CD14-positive monocyte (primary cell): ENCODE measurements around the gene CCDC7. TPM values are rescaled to one million over a fixed set of nuclear protein-coding genes. Genes with fewer than 3 reads are reported as not detected.

Experiments
- DNase-seq, 3 donors: peaks; one replicate each; pipeline ENCODE4 v3.0.0-alpha.2; 2011 to 2022
- H2AFZ ChIP-seq: 2 replicates; pipeline ENCODE4 v1.6.0; 2012; ENCODE audit warnings: mild to moderate bottlenecking, low read depth, low read length, inconsistent platforms; ENCODE audit not compliant: insufficient read depth, poor library complexity, severe bottlenecking
- H3K27ac ChIP-seq, 2 donors: 1 replicate in 1 of 2; 2 replicates in 1 of 2; pipeline ENCODE4 v1.5.1; 2012 to 2013; ENCODE audit warnings: low read length in 2 of 2, control low read depth in 1 of 2, inconsistent platforms in 1 of 2, low read depth in 1 of 2, mild to moderate bottlenecking in 1 of 2
- H3K27me3 ChIP-seq, 2 donors: one replicate each; pipeline versions ENCODE4 v1.6.0 to v1.6.1; 2011 to 2013; ENCODE audit warnings: low read length in 2 of 2; ENCODE audit not compliant: control insufficient read depth in 2 of 2, insufficient read depth in 2 of 2
- H3K36me3 ChIP-seq, 2 donors: replicated peaks in 1 of 2; 1 replicate in 1 of 2; 2 replicates in 1 of 2; pipeline versions ENCODE4 v1.5.1 to v1.6.1; 2012 to 2013; ENCODE audit warnings: low read length in 2 of 2, control low read depth in 1 of 2, inconsistent platforms in 1 of 2, mild to moderate bottlenecking in 1 of 2; ENCODE audit not compliant: insufficient read depth in 2 of 2, control insufficient read depth in 1 of 2
- H3K4me1 ChIP-seq, 2 donors: 1 replicate in 1 of 2; 2 replicates in 1 of 2; pipeline versions ENCODE4 v1.5.1 to v1.6.1; 2012 to 2013; ENCODE audit warnings: low read length in 2 of 2, control low read depth in 1 of 2, inconsistent platforms in 1 of 2, mild to moderate bottlenecking in 1 of 2, moderate library complexity in 1 of 2; ENCODE audit not compliant: insufficient read depth in 2 of 2, control insufficient read depth in 1 of 2
- H3K4me2 ChIP-seq: replicated peaks from 2 replicates; pipeline ENCODE3; 2012; ENCODE audit warnings: low read length, moderate library complexity, mild to moderate bottlenecking; ENCODE audit not compliant: poor library complexity, severe bottlenecking; ENCODE audit errors: extremely low read depth
- H3K4me3 ChIP-seq, 3 experiments: fragments of 200-600 bp in 1 of 3; sonication (generic) in 1 of 3; replicated peaks in 1 of 3; 1 replicate in 2 of 3; 2 replicates in 1 of 3; pipeline ENCODE4 v1.5.1; 2011 to 2013; ENCODE audit warnings: low read length in 3 of 3, mild to moderate bottlenecking in 3 of 3, control low read depth in 2 of 3, low read depth in 2 of 3, inconsistent platforms in 1 of 3, moderate library complexity in 1 of 3
- H3K79me2 ChIP-seq: 2 replicates; pipeline ENCODE4 v1.6.0; 2012; ENCODE audit warnings: mild to moderate bottlenecking, control low read depth, inconsistent platforms, low read length, moderate library complexity; ENCODE audit not compliant: insufficient read depth
- H3K9ac ChIP-seq: 2 replicates; pipeline ENCODE4 v1.6.0; 2017; ENCODE audit warnings: low read length, mild to moderate bottlenecking; ENCODE audit not compliant: insufficient read depth, poor library complexity, severe bottlenecking
- H3K9me3 ChIP-seq, 2 donors: replicated peaks in 1 of 2; 1 replicate in 1 of 2; 2 replicates in 1 of 2; pipeline versions ENCODE4 v1.5.1 to v1.6.1; 2012 to 2013; ENCODE audit warnings: low read length in 2 of 2, control low read depth in 1 of 2; ENCODE audit not compliant: control insufficient read depth in 1 of 2, insufficient read depth in 1 of 2
- H4K20me1 ChIP-seq: 2 replicates; pipeline ENCODE4 v1.6.0; 2012; ENCODE audit warnings: mild to moderate bottlenecking, low read length, control low read depth, moderate library complexity; ENCODE audit not compliant: insufficient read depth
- H3K27ac Mint-ChIP-seq, 7 donors: one replicate each; pipeline ENCODE4 v1.8.0; 2020; ENCODE audit warnings: mild to moderate bottlenecking in 7 of 7, mixed read lengths in 7 of 7, moderate library complexity in 6 of 7, inconsistent platforms in 2 of 7
- H3K27me3 Mint-ChIP-seq, 3 donors: one replicate each; pipeline ENCODE4 v1.8.0; 2021 to 2022; ENCODE audit warnings: low read depth in 3 of 3, mild to moderate bottlenecking in 3 of 3, mixed read lengths in 3 of 3, moderate library complexity in 3 of 3, inconsistent platforms in 1 of 3
- H3K36me3 Mint-ChIP-seq, 2 donors: one replicate each; pipeline ENCODE4 v1.8.0; 2020; ENCODE audit warnings: mixed read lengths in 2 of 2, inconsistent platforms in 1 of 2, mild to moderate bottlenecking in 1 of 2
- H3K4me1 Mint-ChIP-seq: one replicate; pipeline ENCODE4 v1.8.0; 2020; ENCODE audit warnings: mild to moderate bottlenecking, mixed read lengths
- H3K4me3 Mint-ChIP-seq, 2 donors: one replicate each; pipeline ENCODE4 v1.8.0; 2020; ENCODE audit warnings: mild to moderate bottlenecking in 2 of 2, mixed read lengths in 2 of 2, moderate library complexity in 1 of 2
- H3K9me3 Mint-ChIP-seq, 7 donors: one replicate each; pipeline ENCODE4 v1.8.0; 2020 to 2022; ENCODE audit warnings: mixed read lengths in 7 of 7, mild to moderate bottlenecking in 6 of 7, moderate library complexity in 6 of 7, inconsistent platforms in 2 of 7
- CTCF ChIP-seq: fragments of 200-600 bp; IDR thresholded peaks from one replicate; pipeline ENCODE4 v1.8.0; 2022; ENCODE audit warnings: antibody characterized with exemption, mild to moderate bottlenecking
- WGBS: methylation state at CpG from one replicate; pipeline ENCODE4 v1.1.5; 2013; ENCODE audit warnings: missing lambda C conversion rate; ENCODE audit not compliant: insufficient coverage; 5-methylcytosine and 5-hydroxymethylcytosine counted together
- intact Hi-C, 2 donors: fragments of 100-400 bp; cut with micrococcal nuclease; formaldehyde crosslinking; loops; one replicate each; pipeline versions ENCODE4 v1.15.0 to v1.15.1; 2023
- polyA plus RNA-seq, 3 donors: library from polyadenylated mRNA; depleted of rRNA in 1 of 3; unstranded in 2 of 3; stranded (reverse) in 1 of 3; fragments of 300-500 nt in 2 of 3; fragments of >200 nt in 1 of 3; fragmentation: Illumina TruSeq in 2 of 3; gene quantifications; 1 replicate in 2 of 3; 2 replicates in 1 of 3; pipeline ENCODE4 v1.2.3, GENCODE V29; 2012 to 2021

Gene CCDC7
- polyA plus RNA-seq, 3 donors, result 1.3 to 2.3 (median 2.0) TPM

GRCh38 chr10:32627183-32627582 is 181.2 kb downstream of the CCDC7 start:
- H3K27ac ChIP-seq, result no peak overlapping the region
- intact Hi-C loops, result no loop called here
- H3K9ac ChIP-seq, result no peak overlapping the region
- no CpG with 5 or more reads among the region's 1 CpG for WGBS
- no peaks in the 10 kb centered on the region for H3K27me3 Mint-ChIP-seq
- no peak overlapping the region for H3K4me3 ChIP-seq
- H3K4me3 Mint-ChIP-seq, result no peak overlapping the region
- H3K9me3 ChIP-seq, result no peaks in the 10 kb centered on the region
- peaks cover 3 to 8% of the 10 kb centered on the region in 2 donors for H3K36me3 Mint-ChIP-seq
- H3K9me3 Mint-ChIP-seq, result peaks cover 0 to 9% (median 0%) of the 10 kb centered on the region in 7 donors
- no peak overlapping the region for H2AFZ ChIP-seq
- no peaks in the 10 kb centered on the region for H3K79me2 ChIP-seq
- no peak overlapping the region for H3K4me2 ChIP-seq
- H3K4me1 ChIP-seq, result no peaks in the 10 kb centered on the region
- H3K4me1 Mint-ChIP-seq, result no peaks in the 10 kb centered on the region
- H3K36me3 ChIP-seq, result no peaks in the 10 kb centered on the region
- H3K27ac Mint-ChIP-seq, result no peak overlapping the region
- no peaks in the 10 kb centered on the region for H4K20me1 ChIP-seq
- no peaks in the 10 kb centered on the region for H3K27me3 ChIP-seq
- no peak for TF ChIP-seq CTCF
- no peak for DNase-seq

GRCh38 chr10:32629910-32630309 is 184.0 kb downstream of the CCDC7 start:
- Histone ChIP-seq H3K4me1 (no peaks in the 10 kb centered on the region), H3K27ac (no peak overlapping the region), H3K9ac (no peak overlapping the region), H2AFZ (no peak overlapping the region), H3K4me3 (no peak overlapping the region), H3K9me3 (no peaks in the 10 kb centered on the region), H3K36me3 (no peaks in the 10 kb centered on the region), H3K27me3 (no peaks in the 10 kb centered on the region), H3K79me2 (no peaks in the 10 kb centered on the region), H3K4me2 (no peak overlapping the region), H4K20me1 (no peaks in the 10 kb centered on the region)
- peaks cover 1 to 2% of the 10 kb centered on the region in 2 donors for H3K36me3 Mint-ChIP-seq
- H3K9me3 Mint-ChIP-seq, result peaks cover 0 to 9% (median 0%) of the 10 kb centered on the region in 7 donors
- DNase-seq, result no peak
- H3K27ac Mint-ChIP-seq, result no peak overlapping the region
- TF ChIP-seq CTCF, result no peak
- no peaks in the 10 kb centered on the region for H3K27me3 Mint-ChIP-seq
- H3K4me1 Mint-ChIP-seq, result no peaks in the 10 kb centered on the region
- intact Hi-C loops, result no loop called here
- H3K4me3 Mint-ChIP-seq, result no peak overlapping the region
